GM19023 (cell line): ENCODE results near the gene TSC2.
"Not testable (repeated sequence)": the region's sequence is repeated elsewhere in the genome, so short reads cannot be mapped to it uniquely, and the experiment has no call there.

ENCODE experiments used
- ATAC-seq: cut with Tn5 transposase; IDR thresholded peaks from one replicate; pipeline ENCODE4 v1.9.1; 2021; ENCODE audit warnings: mild to moderate bottlenecking, moderate library complexity; ENCODE audit not compliant: unreplicated experiment

TSC2 gene

DNA sequence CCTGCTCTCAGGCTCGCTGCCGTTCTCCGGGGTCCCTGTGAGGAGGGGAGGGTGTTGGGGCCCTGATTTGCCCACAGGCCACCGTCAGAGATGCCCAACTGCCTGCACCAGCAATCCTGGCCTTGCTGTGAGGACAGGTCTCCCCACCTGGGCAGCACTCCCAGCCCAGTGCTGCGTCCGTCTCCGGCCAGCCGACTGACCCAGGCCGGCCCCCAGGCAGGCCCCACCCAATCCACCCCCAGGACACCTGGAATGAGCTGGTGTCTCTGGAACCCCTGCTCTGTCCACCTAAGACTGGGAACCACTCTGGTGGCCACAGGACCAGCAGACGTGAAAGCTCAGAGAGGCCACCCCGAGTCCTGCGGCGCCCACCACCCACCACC, 67.8 kb downstream of the TSC2 start:
- ATAC-seq: no peak

DNA sequence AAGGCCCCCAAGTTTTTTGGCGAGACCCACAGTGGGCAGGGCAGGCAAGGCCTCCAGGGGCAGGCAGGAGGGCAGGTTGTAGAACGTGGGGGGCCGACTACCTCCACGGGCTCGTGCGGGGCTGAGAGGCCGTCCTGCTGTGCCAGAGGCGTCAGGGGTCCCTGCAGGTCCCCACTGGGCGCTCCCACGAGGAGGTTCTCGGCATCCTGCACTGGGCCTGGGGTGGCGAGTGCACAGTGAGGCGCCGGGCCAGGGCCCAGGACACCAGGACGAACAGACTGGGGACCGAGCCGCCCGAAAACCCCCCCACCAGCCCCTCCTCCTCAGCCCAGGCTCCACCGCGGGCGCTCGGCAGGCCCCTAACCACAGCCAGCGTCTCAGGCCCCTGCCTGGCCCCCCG, 68.6 kb downstream of the TSC2 start:
- ATAC-seq: not testable (repeated sequence)

DNA sequence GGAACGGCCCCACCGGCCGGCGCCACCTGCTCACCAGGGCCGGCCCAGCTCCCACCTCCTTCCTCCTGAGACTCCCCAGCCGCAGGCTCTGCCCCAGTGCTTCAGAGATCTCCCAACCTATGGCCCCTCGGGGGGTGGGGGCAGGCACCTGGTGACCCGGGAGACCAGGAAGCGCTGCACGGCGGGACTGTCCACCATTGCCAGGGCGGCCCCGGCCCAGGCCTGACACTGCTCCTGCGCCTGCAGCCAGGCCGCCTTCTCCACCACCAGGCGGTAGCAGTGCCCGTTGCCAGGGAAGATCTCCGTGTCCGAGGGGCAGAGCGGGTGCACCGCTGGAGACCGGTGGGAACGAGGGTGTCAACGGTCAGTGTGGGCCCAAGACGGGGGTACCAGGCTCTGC, 69.6 kb downstream of the TSC2 start:
- ATAC-seq: not testable (repeated sequence)

DNA sequence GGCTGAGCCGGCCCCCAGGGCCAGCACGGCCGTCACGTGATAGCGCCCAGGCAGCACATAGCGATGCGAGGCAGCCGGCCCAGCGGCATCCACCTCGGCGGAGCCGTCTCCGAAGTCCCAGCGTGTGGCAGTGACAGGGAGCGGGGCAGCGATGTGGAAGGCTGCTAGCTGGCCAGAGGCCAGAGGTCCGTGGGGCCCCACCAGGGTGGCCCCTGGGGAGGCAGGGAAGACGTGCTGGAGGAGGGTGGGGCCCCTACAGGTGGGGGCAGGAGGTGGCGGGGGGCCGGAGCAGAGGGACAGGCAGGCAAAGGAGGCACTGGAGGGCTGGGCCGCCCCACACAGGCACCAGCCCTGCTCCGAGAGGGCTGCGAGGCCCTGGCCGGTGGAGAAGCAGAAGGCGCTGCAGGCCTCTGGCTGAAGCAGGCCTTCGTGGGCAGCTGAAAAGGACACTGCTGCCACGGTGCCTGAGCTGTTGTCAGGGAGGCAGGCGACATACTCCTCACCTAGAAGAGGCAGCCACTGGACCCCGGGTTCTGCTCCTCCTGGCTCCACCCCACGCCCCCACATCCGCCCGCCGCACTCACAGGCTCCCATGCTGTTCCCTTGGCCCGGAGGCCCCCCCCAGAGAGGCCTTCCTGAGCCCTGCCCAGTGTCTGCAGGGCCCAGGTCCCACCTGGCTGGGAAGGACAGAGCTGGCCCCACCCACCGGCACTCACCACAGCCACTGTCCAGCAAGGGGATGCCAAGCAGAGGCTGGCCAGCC, 70.4 kb downstream of the TSC2 start:
- ATAC-seq: not testable (repeated sequence)

DNA sequence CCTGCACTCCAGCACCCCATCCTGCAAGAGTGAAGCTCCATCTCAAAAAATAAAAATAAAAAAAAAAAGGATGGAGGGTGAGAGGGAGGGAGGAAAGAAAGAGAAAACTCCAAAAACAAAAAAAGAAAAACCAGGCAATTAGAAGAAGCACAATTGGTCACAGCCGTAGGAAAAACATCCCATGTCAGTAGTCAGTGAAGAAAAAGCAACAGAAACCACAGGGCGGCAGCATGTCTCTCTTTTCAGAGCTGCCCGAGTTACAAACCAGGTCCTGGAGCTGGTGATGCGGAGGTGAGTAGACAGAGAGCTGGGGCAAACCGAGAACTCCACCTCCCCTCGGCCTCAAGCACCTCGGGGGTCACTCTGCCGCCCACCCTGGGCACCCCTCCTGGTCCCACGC, 73.5 kb downstream of the TSC2 start:
- ATAC-seq: not testable (repeated sequence)

DNA sequence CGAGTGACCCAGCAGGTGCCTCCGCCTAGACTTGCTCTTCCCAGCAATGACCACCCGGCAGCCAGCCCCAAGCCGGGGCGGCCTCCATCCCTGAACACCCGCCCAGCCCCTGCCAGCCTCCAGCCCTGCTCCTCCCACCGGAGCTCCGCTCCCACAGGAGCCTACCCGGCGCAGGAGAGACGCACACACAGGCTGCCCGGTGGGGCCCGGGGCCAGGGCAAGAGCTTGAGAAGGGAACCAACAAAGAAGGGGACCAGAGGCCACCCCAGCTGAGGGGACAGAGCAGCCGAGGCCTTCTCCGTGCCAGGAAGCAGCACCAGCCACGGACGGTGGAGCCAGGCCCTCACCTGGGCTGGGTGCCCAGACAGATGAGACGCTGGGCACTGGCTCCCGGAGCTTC, 74.1 kb downstream of the TSC2 start:
- no peak for ATAC-seq

DNA sequence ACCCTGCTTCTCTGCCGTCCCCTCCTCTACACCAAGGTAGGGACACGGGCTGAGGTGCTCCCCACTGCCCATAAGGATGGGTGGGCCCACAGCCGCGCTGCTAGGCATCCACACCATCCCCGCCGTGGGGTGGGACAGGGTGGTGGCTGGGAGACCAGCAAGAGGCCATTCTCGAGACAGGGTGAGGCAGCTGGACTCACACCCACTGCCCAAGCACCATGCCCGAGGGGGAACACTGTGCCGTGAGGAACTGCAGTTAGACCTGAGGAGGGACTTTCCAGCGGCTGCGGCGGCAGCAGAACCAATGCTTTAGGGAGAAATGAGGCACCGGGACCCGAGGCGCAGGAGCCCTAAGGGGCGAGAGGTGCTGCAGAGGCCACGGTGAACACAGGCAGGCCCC, 74.6 kb downstream of the TSC2 start:
- no peak for ATAC-seq

DNA sequence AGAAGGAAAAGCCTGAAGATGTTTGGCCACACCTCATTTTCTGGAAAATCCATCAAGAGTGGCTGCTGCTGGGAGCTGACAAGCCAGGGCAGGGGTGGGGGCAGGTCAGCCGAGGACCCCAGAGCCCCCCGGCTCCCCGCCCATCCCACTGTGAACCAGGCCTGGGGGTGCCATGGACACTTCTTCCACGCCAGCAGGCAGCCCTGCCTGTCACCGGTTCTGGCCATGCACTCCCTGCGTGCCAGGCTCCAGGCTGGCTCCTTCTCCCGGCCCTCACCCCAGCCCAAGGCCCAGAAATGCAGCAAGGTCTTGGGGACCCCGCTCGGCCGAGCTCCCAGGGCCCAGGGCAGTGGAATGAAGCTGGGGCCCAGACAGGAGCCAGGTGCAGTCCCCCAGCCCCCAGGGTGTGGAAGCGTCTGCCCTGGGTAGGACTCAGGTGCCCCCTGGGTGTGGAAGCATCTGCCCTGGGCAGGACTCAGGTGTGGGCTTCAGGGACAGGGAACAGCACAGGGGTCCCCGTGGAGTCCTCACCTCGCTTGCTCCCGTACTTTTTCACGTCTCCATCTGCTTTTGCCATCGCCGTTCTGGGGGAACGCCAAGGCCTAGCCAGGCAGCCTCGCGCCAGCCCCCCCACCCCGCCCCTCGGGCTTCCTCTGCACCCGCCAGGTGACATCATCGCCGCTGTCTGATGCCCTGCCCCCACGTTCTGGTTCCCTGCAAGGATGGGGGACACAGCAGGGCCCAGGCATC, 75.3 kb downstream of the TSC2 start:
- ATAC-seq: not testable (repeated sequence)

DNA sequence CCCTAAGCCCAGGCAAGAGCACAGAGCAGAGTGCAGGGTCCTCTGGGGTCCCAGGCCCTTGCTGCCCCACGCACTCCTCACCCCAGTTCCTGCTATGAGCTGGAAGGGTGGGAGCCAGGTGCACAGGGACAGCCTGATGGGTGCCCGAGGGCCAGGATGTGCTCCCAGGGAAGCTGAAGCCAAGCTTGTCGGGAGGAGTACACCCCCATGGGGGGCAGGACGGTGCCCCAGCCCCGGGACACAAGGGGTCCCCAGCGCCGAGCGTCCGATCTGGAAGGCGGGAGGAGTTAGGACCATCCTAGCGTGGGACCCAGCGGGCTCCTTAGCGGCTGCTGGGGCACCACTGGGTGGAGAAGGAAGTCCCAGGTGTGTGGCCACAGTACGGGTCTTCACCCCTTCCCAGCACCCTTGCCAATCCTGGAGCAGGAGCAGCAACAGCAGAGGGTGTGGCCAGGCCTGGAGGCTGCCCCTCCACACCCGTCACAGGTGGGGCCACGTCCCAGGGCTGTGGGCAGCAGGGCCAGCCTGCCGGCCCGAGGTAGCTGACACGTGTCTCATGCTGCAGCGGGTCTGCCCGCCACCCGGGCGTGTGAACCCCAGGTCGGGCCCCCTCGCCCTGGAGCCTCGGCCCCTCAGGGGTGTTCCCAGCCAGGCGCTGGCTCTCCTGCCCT, 76.1 kb downstream of the TSC2 start:
- ATAC-seq: not testable (repeated sequence)

DNA sequence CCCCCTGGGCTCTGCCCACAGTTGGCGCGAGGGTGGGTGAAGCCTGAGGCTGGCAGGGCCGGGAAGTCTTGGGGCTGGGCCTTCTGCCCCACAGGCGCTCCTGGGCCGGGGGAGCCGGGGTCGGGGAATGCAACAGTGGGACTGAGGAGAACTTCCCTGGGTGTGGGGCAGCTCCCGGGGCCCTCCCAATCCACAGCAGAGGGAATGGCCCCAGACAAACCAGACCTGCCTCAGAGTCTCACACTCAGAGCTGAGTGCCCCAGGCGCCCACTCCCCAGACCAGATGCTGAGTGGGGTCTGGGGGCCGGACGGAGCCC, 76.5 kb downstream of the TSC2 start:
- ATAC-seq: not testable (repeated sequence)

DNA sequence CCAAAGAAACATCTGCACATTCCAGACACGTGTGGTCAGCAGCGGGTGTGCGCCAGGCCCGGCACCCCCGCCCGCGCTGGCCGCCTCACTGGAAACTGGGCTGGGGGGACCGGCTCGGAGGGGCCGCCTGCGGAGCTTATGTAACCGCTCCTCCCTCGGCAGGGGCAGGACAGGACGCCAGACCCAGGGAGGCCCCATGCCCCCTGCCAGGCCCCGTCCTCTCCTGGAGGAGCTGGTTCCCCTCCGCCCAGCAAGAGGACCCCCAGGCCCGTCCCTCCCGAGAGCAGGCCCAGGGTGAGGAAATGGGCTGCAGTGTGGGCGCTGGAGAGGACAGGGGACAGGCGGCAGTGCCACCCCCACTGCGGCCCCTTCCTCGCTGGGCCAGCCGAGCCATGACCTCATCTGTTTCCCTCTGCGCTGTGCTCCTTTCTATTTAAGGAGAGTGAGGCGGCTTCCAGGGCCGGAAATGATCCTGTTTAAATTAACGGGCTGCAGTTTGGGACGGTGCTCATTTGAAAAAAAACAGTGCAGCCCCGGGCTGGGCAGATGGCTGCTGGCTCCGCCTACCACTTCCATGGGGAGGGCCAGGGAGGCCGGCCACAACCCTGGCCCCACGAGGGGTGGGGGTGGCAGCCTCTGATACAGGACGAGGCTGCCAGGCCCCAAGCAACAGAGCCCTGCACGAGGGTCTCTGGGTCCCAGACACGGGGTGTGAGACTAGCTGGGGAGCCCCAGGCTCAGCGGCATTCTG, 77.1 kb downstream of the TSC2 start:
- ATAC-seq: not testable (repeated sequence)

DNA sequence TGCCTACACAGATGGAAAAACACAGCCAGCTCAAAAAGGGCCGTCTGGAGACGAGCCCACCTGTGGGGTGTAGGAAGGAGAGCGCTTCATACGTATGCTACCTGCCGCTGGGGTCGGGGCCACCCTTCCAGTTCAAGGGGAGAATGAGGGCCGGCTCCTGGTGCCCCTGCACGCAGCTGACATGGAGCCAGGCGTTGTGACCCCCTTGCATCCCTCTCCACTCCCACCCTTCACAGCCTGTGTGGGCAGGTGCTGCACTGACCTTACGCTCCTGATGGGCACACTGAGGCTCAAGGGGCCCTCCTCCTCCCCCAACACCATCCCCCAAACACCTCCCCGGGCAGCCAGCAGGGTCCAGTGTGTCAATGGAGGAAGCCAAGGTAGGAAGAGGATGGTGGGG, 77.8 kb downstream of the TSC2 start:
- not testable (repeated sequence) for ATAC-seq

DNA sequence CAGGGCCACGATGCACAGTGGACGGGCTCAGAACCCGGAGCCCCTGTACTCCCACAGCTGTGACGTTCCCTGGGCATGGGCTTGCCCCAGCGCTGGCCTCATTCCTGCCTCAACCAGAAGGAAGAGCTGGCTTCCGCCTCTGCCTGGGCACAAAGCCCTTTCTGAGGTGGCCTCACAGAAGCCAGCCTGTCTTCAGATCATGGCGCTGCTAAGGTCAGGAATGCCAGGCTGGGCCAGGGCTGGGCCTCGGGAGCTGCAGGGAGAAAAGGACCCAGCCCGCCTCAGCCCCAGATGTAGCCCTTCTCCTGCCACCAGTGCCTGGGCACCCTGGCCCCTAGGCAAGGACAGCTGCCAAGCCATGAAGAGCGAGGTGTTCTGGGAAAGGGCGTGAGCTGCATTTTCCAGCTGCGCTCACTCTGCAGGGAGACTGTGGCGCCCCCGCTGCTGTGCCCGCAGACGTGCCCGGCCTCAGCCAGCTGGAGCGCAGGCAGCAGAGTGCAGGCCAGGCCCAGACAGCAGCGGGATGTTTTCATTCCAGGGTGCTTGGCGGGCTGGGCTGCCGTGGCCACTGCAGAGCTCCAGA, 78.5 kb downstream of the TSC2 start:
- ATAC-seq: not testable (repeated sequence)

DNA sequence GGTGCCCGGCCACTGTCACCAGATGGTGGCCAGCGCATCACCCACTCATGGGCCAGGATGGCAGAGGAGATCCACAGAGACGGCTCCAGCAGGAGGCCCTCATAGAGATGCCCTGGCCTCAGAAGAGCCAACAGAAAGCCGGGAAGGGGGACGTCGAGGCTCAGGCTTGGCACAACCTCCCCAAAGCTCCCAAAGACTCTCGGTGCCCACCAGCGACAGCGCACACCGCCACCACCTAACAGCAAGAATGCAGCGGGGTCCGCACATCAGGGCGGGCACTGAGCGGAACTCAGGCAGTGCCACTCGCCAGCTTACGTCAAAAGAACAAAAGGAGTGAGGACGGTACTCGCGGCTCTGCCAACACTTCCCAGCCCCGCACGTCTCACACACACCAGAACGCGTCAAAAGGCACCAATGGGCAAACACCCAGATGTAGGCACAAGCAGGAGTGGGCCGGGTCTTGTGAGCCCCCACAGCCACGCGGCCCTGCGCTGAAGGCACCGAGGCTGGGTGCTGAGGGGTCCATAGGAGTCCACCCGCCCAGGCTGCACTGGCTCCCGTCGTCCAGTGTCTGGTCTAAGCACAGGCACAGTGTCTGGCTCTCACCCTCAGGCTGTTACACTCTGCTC, 79.3 kb downstream of the TSC2 start:
- ATAC-seq: not testable (repeated sequence)

DNA sequence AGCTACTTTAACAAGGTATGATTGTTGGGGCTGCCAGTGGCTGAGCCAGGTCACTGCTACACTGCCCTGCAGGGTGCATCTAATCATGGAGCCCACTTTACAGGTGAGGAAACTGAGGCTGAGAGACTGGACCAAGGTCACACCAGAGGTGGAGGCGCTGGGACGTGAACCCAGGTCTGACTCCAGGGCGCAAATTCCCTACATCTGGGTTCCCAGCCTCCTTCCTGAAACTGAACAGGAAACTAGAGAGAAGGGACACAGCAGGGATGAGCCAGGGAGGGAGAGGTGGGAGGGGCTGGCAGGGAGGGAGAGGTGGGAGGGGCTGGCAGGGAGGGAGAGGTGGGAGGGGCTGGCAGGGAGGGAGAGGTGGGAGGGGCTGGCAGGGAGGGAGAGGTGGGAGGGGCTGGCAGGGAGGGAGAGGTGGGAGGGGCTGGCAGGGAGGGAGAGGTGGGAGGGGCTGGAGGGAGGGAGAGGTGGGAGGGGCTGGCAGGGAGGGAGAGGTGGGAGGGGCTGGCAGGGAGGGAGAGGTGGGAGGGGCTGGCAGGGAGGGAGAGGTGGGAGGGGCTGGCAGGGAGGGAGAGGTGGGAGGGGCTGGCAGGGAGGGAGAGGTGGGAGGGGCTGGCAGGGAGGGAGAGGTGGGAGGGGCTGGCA, 80.0 kb downstream of the TSC2 start:
- not testable (repeated sequence) for ATAC-seq

DNA sequence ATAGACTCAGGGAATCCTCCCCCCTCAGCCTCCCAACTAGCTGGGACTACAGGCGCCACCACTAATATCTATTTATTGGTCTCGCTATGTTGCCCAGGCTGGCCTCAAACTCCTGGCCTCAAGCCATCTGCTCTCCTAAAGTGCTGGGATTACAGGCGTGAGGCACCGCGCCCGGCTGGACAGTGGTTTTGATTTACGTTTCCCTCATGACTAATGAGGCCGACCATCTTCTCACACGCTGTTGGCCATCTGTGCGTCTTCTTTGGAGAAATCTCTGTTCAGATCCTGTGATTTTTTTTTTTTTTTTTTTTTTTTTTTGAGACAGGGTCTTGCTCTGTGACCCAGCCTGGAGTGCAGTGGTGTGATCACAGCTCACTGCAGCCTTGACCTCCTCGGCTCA, 81.5 kb downstream of the TSC2 start:
- not testable (repeated sequence) for ATAC-seq

DNA sequence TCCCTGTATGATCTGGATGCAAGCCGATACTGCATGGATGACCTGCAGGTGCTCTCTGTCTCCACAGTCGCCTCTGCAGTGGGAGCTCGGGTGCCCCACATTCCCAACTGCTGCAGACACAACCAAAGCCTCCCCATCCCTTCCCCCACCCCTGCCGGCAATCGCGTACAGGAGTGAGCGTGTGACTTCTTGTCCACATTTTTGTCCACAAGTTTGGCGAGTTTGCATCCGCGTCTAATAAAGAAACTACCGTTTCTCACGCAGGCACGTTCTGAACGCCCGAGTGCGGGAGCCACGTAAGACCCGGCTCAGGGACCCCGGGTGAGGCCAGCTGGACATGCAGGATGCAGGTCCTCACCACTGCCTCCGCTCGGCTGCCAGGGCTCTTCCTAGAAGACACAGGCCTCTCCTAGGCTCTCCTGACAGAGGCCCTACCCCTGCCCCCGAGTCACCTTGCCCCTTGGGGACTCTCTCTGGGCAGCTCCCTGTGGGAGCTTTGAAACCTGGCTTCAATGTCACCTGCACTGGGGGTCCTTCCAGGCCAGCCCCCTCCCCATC, 82.2 kb downstream of the TSC2 start:
- not testable (repeated sequence) for ATAC-seq

DNA sequence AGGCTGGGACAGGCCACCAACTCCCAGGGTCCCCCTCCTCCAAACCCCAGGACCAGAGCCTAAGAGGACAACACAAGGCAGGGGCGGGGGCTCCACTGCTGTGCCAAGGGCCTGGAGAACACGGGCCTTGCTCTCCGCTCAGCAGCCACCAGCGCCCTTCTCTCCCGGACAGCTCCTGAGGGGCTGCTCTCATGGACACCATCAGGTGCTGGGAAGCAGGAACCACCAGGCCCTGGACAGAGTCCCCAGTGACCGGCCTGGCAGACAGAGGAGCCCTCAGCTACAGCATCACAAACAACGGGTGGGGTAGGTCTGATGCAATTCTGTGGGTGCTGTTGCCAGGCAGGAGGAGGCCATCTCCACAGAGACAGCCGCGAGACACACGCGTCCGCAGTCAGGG, 86.0 kb downstream of the TSC2 start:
- not testable (repeated sequence) for ATAC-seq

DNA sequence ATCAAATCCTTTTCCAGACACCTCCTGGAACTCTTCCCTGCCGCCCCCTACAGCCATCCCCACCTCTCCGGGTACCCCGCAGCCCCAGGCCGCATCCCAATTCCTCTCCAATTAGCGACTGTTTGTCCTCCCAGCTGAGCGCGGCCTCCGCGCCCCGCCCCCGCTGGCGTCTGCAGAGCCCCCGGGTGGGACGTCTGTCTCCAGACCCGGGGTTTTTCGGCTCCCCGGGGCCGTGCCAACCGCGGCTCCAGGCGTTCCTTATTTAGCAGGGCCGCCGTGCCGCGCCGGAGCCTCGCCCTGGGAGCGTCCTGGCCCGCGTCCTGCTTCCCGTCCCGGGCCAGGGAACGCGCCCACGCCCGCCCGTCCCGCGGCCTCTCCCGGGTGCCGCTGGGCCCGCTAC, 87.3 kb downstream of the TSC2 start:
- not testable (repeated sequence) for ATAC-seq
